OCI-LY7 (cell line): ENCODE data around the gene POLQ.

Experiments
- CTCF ChIP-seq: fragments of 200-600 bp; sonication (generic); conservative IDR thresholded peaks from 2 replicates; pipeline ENCODE4 v1.5.1; 2014; ENCODE audit warnings: mild to moderate bottlenecking, antibody characterized with exemption, low read length, moderate library complexity, mixed read lengths
- EZH2phosphoT487 ChIP-seq: fragments of 200-600 bp; sonication (generic); IDR thresholded peaks from 2 replicates; pipeline ENCODE4 v1.6.1; 2018; ENCODE audit warnings: low read depth, borderline replicate concordance, mild to moderate bottlenecking, mixed run types, antibody characterized with exemption, low read length, moderate library complexity, mixed read lengths

- TF ChIP-seq EZH2phosphoT487 (no peak), CTCF (no peak)
Measured at GRCh38 chr3:121482660-121483059, 63.1 kb downstream of the POLQ start.
